ENCODE measurements around the gene CSTPP1. TPM values are rescaled to one million over a fixed set of nuclear protein-coding genes. Genes with fewer than 3 reads are reported as not detected.
"Not testable (repeated sequence)": the region's sequence is repeated elsewhere in the genome, so short reads cannot be mapped to it uniquely, and the experiment has no call there.

CSTPP1 gene
- total RNA-seq, 2 experiments from 2014 or later: 12.8 to 14.4 TPM

GRCh38 chr11:46918083-46918787 lies 18.3 kb upstream of the CSTPP1 start, which contains the start of gene LRP4:
TSS of gene LRP4 (minus strand) at chr11:46918550. CDS start at chr11:46918379, 171 bp downstream.
- Mint-ChIP-seq H3K27ac (no peak within 1 kb of the TSS), H3K9me3 (no peaks in the 10 kb centered on the region), H3K36me3 (ENCODE audit: low read depth) (no peaks in the 10 kb centered on the region), H3K4me1 (ENCODE audit: low read depth) (peaks cover 23% of the 10 kb centered on the region), H3K4me3 (peak within 1 kb of the TSS; percentile 69), H3K27me3 (peaks cover 47% of the 10 kb centered on the region)
- CTCF ChIA-PET: interaction anchor here (2.0 to 3.9 kb wide), 3 partner anchors 18 to 243 kb away, joined by 4 to 33 read pairs (median 10); partner anchors contain the start of gene CSTPP1
- peak; percentile 63 for ATAC-seq
- DNase-seq: peak; percentile 36
- intact Hi-C loops (cut with micrococcal nuclease): no loop called here
- POLR2A ChIA-PET: interaction anchor here (0.8 to 2.3 kb wide), 2 partner anchors 19 to 88 kb away, joined by 5 to 8 read pairs; partner anchors contain the start of gene CSTPP1
- TF ChIP-seq, protein P1, sequence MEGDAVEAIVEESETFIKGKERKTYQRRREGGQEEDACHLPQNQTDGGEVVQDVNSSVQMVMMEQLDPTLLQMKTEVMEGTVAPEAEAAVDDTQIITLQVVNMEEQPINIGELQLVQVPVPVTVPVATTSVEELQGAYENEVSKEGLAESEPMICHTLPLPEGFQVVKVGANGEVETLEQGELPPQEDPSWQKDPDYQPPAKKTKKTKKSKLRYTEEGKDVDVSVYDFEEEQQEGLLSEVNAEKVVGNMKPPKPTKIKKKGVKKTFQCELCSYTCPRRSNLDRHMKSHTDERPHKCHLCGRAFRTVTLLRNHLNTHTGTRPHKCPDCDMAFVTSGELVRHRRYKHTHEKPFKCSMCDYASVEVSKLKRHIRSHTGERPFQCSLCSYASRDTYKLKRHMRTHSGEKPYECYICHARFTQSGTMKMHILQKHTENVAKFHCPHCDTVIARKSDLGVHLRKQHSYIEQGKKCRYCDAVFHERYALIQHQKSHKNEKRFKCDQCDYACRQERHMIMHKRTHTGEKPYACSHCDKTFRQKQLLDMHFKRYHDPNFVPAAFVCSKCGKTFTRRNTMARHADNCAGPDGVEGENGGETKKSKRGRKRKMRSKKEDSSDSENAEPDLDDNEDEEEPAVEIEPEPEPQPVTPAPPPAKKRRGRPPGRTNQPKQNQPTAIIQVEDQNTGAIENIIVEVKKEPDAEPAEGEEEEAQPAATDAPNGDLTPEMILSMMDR (IDR thresholded peaks at IDR 0.05): no peak

GRCh38 chr11:46918788-46919513 lies 17.6 kb upstream of the CSTPP1 start:
- POLR2A ChIA-PET: interaction anchor here (0.8 to 0.9 kb wide), 2 partner anchors 17 to 87 kb away, joined by 3 to 5 read pairs; partner anchors contain the start of gene CSTPP1

DNA sequence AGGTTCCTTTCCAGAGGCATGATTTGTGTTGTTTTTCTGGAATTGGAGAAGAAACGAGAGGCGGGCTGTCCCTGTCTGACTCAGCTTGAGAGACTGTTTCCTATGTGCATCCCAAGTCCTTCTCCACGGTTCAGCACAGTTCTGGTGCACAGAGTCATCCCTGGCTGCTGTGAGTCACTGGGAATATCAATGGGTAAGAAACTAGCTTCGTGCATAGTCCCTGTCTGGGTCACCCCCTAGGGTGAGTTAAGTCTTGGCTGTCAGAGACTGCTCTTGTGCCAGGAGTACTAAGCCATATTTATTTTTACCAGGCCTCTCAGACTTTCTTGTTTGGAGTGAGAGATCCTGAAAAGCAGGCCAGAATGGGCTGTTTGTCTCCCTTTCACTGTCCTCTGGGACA lies 15.8 kb upstream of the CSTPP1 start:
- ATAC-seq (no peak), DNase-seq (no peak)
- TF ChIP-seq, protein P1 (IDR thresholded peaks at IDR 0.05): no peak
- no peaks in the 10 kb centered on the region for H3K36me3 Mint-ChIP-seq (ENCODE audit: low read depth)
- POLR2A ChIA-PET: interaction anchor here (0.7 kb wide), 1 partner anchor 174 kb away, joined by 3 read pairs; no protein-coding TSS in a partner anchor
- peaks cover 35% of the 10 kb centered on the region for H3K27me3 Mint-ChIP-seq
- H3K4me1 Mint-ChIP-seq (ENCODE audit: low read depth): peaks cover 23% of the 10 kb centered on the region
- no peak overlapping the region for H3K27ac Mint-ChIP-seq
- H3K4me3 Mint-ChIP-seq: no peak overlapping the region
- H3K9me3 Mint-ChIP-seq: no peaks in the 10 kb centered on the region
- intact Hi-C loops (cut with micrococcal nuclease): no loop called here
- CTCF ChIA-PET: interaction anchor here (1.4 to 3.9 kb wide), 4 partner anchors 9 to 262 kb away, joined by 3 to 33 read pairs (median 7); partner anchors contain the start of gene CSTPP1

More at GRCh38 chr11:46918788-46919513, 17.6 kb upstream of the CSTPP1 start:
- Mint-ChIP-seq H3K36me3 (ENCODE audit: low read depth) (no peaks in the 10 kb centered on the region), H3K9me3 (no peaks in the 10 kb centered on the region), H3K27ac (no peak overlapping the region), H3K4me3 (peak overlapping the region; percentile 63), H3K27me3 (peaks cover 44% of the 10 kb centered on the region), H3K4me1 (ENCODE audit: low read depth) (peaks cover 23% of the 10 kb centered on the region)
- ATAC-seq (no peak), DNase-seq (no peak)
- CTCF ChIA-PET: interaction anchor here (0.7 to 3.9 kb wide), 9 partner anchors 11 to 242 kb away, joined by 3 to 33 read pairs (median 4); partner anchors contain the start of gene CSTPP1
- intact Hi-C loops (cut with micrococcal nuclease): no loop called here
- TF ChIP-seq, protein P1 (IDR thresholded peaks at IDR 0.05): no peak

GRCh38 chr11:46927928-46928327 lies 8.6 kb upstream of the CSTPP1 start:
- H3K4me1 Mint-ChIP-seq (ENCODE audit: low read depth); CTCF ChIA-PET; POLR2A ChIA-PET; intact Hi-C loops (cut with micrococcal nuclease); H3K36me3 Mint-ChIP-seq (ENCODE audit: low read depth); H3K4me3 Mint-ChIP-seq; H3K27me3 Mint-ChIP-seq; DNase-seq; H3K9me3 Mint-ChIP-seq; ATAC-seq; H3K27ac Mint-ChIP-seq: not testable (repeated sequence)

GRCh38 chr11:46928701-46929100 lies 7.9 kb upstream of the CSTPP1 start:
- ATAC-seq; H3K27me3 Mint-ChIP-seq; H3K4me1 Mint-ChIP-seq (ENCODE audit: low read depth); H3K27ac Mint-ChIP-seq; H3K9me3 Mint-ChIP-seq; POLR2A ChIA-PET; DNase-seq; CTCF ChIA-PET; H3K4me3 Mint-ChIP-seq; H3K36me3 Mint-ChIP-seq (ENCODE audit: low read depth); intact Hi-C loops (cut with micrococcal nuclease): not testable (repeated sequence)
